ENCODE measurements around the gene ALDH4A1. TPM values are rescaled to one million over a fixed set of nuclear protein-coding genes. Genes with fewer than 3 reads are reported as not detected.

ALDH4A1 gene
- total RNA-seq, 1 donor from 2014 or later: 16.6 TPM

- Histone ChIP-seq H3K9me3 (no peaks in the 10 kb centered on the region), H3K27ac (no peak overlapping the region), H3K4me3 (no peak overlapping the region), H3K27me3 (no peaks in the 10 kb centered on the region), H3K4me1 (peaks cover 0 to 3% of the 10 kb centered on the region in 2 donors), H3K36me3 (peaks cover 5 to 24% of the 10 kb centered on the region in 2 donors)
- intact Hi-C loops (cut with DNase I): loop anchor here (1.0 to 5.0 kb wide), 2 partner anchors 88 to 213 kb away; no protein-coding TSS in a partner anchor
- DNase-seq (ENCODE audit: low spot score in 2 of 2): no peak
- TF ChIP-seq CTCF (IDR thresholded peaks at IDR 0.05): no peak
Observed at GRCh38 chr1:18884419-18884717, 18.0 kb downstream of the ALDH4A1 start.

- Histone ChIP-seq H3K4me3 (no peak overlapping the region), H3K36me3 (peaks cover 5 to 24% of the 10 kb centered on the region in 2 donors), H3K4me1 (peaks cover 0 to 3% of the 10 kb centered on the region in 2 donors), H3K9me3 (no peaks in the 10 kb centered on the region), H3K27ac (no peak overlapping the region), H3K27me3 (no peaks in the 10 kb centered on the region)
- peak; percentile 87 to 95 (median 90) for TF ChIP-seq CTCF (IDR thresholded peaks at IDR 0.05)
- DNase-seq (ENCODE audit: low spot score in 2 of 2): peak in 1 of 2 donors; percentile 82
- intact Hi-C loops (cut with DNase I): loop anchor here (1.0 to 5.0 kb wide), 2 partner anchors 88 to 213 kb away; no protein-coding TSS in a partner anchor
Observed at GRCh38 chr1:18883636-18884418, 18.5 kb downstream of the ALDH4A1 start.

GRCh38 chr1:18883079-18883478 is 19.3 kb downstream of the ALDH4A1 start:
- TF ChIP-seq CTCF (IDR thresholded peaks at IDR 0.05): no peak
- H3K36me3 ChIP-seq: peaks cover 5 to 20% of the 10 kb centered on the region in 2 donors

GRCh38 chr1:18882486-18882885 is 19.9 kb downstream of the ALDH4A1 start:
- H3K36me3 ChIP-seq: peaks cover 5 to 20% of the 10 kb centered on the region in 2 donors
- no peaks in the 10 kb centered on the region for H3K27me3 ChIP-seq
- no peak overlapping the region for H3K27ac ChIP-seq
- no peak for TF ChIP-seq CTCF (IDR thresholded peaks at IDR 0.05)
- DNase-seq (ENCODE audit: low spot score in 2 of 2): no peak
- H3K4me3 ChIP-seq: no peak overlapping the region
- H3K9me3 ChIP-seq: no peaks in the 10 kb centered on the region
- intact Hi-C loops (cut with DNase I): loop anchor here (5.0 kb wide), 1 partner anchor 215 kb away; no protein-coding TSS in a partner anchor
- peaks cover 0 to 3% of the 10 kb centered on the region in 2 donors for H3K4me1 ChIP-seq

More at GRCh38 chr1:18883079-18883478, 19.3 kb downstream of the ALDH4A1 start:
- intact Hi-C loops (cut with DNase I): loop anchor here (5.0 kb wide), 1 partner anchor 214 kb away; no protein-coding TSS in a partner anchor
- Histone ChIP-seq H3K4me3 (no peak overlapping the region), H3K4me1 (peaks cover 0 to 3% of the 10 kb centered on the region in 2 donors), H3K27me3 (no peaks in the 10 kb centered on the region), H3K27ac (no peak overlapping the region), H3K9me3 (no peaks in the 10 kb centered on the region)
- no peak for DNase-seq (ENCODE audit: low spot score in 2 of 2)

GRCh38 chr1:18881642-18882431 is 20.5 kb downstream of the ALDH4A1 start:
- no peaks in the 10 kb centered on the region for H3K9me3 ChIP-seq
- peaks cover 0 to 3% of the 10 kb centered on the region in 2 donors for H3K4me1 ChIP-seq
- no peak overlapping the region for H3K4me3 ChIP-seq
- intact Hi-C loops (cut with DNase I): loop anchor here (5.0 kb wide), 1 partner anchor 215 kb away; no protein-coding TSS in a partner anchor
- peaks cover 5 to 20% of the 10 kb centered on the region in 2 donors for H3K36me3 ChIP-seq
- no peak for TF ChIP-seq CTCF (IDR thresholded peaks at IDR 0.05)
- H3K27me3 ChIP-seq: no peaks in the 10 kb centered on the region
- H3K27ac ChIP-seq: no peak overlapping the region
- DNase-seq (ENCODE audit: low spot score in 2 of 2): no peak

Data from ascending aorta (tissue), 2 donors.